GM12878 (cell line): Measurements from ENCODE around the gene B4GALT1. TPM values are rescaled to one million over a fixed set of nuclear protein-coding genes. Genes with fewer than 3 reads are reported as not detected.
A peak's percentile ranks its signal among the peaks of the same experiment; 100 is the strongest.

Source experiments
- ATAC-seq: fragments of 200-7000 bp; cut with Tn5 transposase; 3 replicates; pipeline ENCODE4 v1.9.1; 2020; ENCODE audit warnings: mild to moderate bottlenecking, moderate library complexity
- BruUV-seq: library from RNA; stranded (reverse); fragments of 400-500 nt; replicated peaks from 2 replicates; lab custom pipeline; 2021; lab: Mats Ljungman, UMichigan
- CTCF ChIA-PET: fragments of 300-600 bp; sonication (Branson Sonifier 250); formaldehyde crosslinking; extraction: SDS; loops from one replicate; lab custom pipeline; 2021; ENCODE audit warnings: inconsistent platforms; lab: Yijun Ruan, JAX
- POLR2A ChIA-PET: fragments of 350-600 bp; formaldehyde crosslinking; extraction: SDS; loops from one replicate; lab custom pipeline; 2021; ENCODE audit warnings: inconsistent platforms; lab: Charles Lee
- RAD21 ChIA-PET: fragments of 300-600 bp; sonication (Branson Sonifier 250); formaldehyde crosslinking; loops from one replicate; lab custom pipeline; 2023; ENCODE audit warnings: antibody characterized with exemption; ENCODE audit not compliant: unreplicated experiment; lab: Charles Lee
- SMC1A ChIA-PET: fragments of 300-600 bp; sonication (Branson Sonifier 250); formaldehyde crosslinking; loops from one replicate; lab custom pipeline; 2023; ENCODE audit not compliant: unreplicated experiment, uncharacterized antibody; lab: Charles Lee
- DNase-seq: peaks from one replicate; pipeline ENCODE4 v3.0.0-alpha.2; 2011; ENCODE audit warnings: low read depth, low spot score
- FAIRE-seq: peaks from 3 replicates; lab custom pipeline; 2011; peaks lifted over from hg19 to GRCh38; lab: Jason Lieb, UNC
- H2AFZ ChIP-seq: 2 replicates; pipeline ENCODE4 v1.6.0; 2011; ENCODE audit warnings: low read depth, low read length, control low read depth; ENCODE audit not compliant: control insufficient read depth
- H3K27ac ChIP-seq: 2 replicates; pipeline ENCODE4 v1.5.1; 2011; ENCODE audit warnings: control low read depth; ENCODE audit not compliant: control insufficient read depth, insufficient read depth
- H3K27me3 ChIP-seq, 2 experiments: replicated peaks in 1 of 2; 2 replicates each; pipeline versions ENCODE4 v1.6.0 to v1.6.1; 2011; ENCODE audit warnings: low read length in 1 of 2; ENCODE audit not compliant: control insufficient read depth in 2 of 2, insufficient read depth in 2 of 2
- H3K36me3 ChIP-seq, 2 experiments: 2 replicates each; pipeline ENCODE4 v1.5.1; 2011; ENCODE audit warnings: low read length in 1 of 2; ENCODE audit not compliant: control insufficient read depth in 2 of 2, insufficient read depth in 2 of 2
- H3K4me1 ChIP-seq: 2 replicates; pipeline ENCODE4 v1.6.1; 2011; ENCODE audit warnings: mild to moderate bottlenecking, low read length, moderate library complexity, mixed read lengths; ENCODE audit not compliant: control insufficient read depth, insufficient read depth
- H3K4me2 ChIP-seq: 2 replicates; pipeline ENCODE4 v1.6.0; 2011; ENCODE audit warnings: control low read depth; ENCODE audit not compliant: control insufficient read depth, insufficient read depth
- H3K4me3 ChIP-seq: fragments of 200-600 bp; sonication (generic); 2 replicates; pipeline ENCODE4 v1.5.1; 2016
- H3K79me2 ChIP-seq: 2 replicates; pipeline ENCODE4 v1.6.0; 2011; ENCODE audit warnings: low read length; ENCODE audit not compliant: control insufficient read depth, insufficient read depth
- H3K9ac ChIP-seq: 2 replicates; pipeline ENCODE4 v1.8.0; 2011; ENCODE audit warnings: low read length, control low read depth, mixed read lengths; ENCODE audit not compliant: control insufficient read depth, insufficient read depth
- H3K9me3 ChIP-seq: replicated peaks from 3 replicates; pipeline ENCODE4 v1.5.1; 2011; ENCODE audit warnings: mild to moderate bottlenecking, low read length; ENCODE audit not compliant: control insufficient read depth, insufficient read depth
- H4K20me1 ChIP-seq: 2 replicates; pipeline ENCODE4 v1.6.0; 2011; ENCODE audit not compliant: control insufficient read depth, insufficient read depth
- CBX5 ChIP-seq: sonication (generic); IDR thresholded peaks from 2 replicates; pipeline ENCODE4 v1.6.1; 2016; ENCODE audit warnings: low read depth, moderate library complexity, mild to moderate bottlenecking, inconsistent platforms
- HDAC2 ChIP-seq: fragments of 200-600 bp; sonication (generic); IDR thresholded peaks from 2 replicates; pipeline ENCODE4 v1.6.1; 2017
- HDGF ChIP-seq: fragments of 450-650 bp; IDR thresholded peaks from 2 replicates; pipeline ENCODE4 v1.6.1; 2016; ENCODE audit warnings: antibody characterized with exemption
- IRF4 ChIP-seq: IDR thresholded peaks from 2 replicates; pipeline ENCODE4 v1.6.1; 2011; ENCODE audit warnings: low read depth, low read length
- KLF5 ChIP-seq: fragments of 450-650 bp; IDR thresholded peaks from 2 replicates; pipeline ENCODE4 v1.6.1; 2014; ENCODE audit warnings: mild to moderate bottlenecking; ENCODE audit not compliant: partially characterized antibody
- PAX5 ChIP-seq: IDR thresholded peaks from 2 replicates; pipeline ENCODE4 v1.6.1; 2011; ENCODE audit warnings: low read depth, low read length, borderline replicate concordance
- RB1 ChIP-seq: fragments of 450-650 bp; formaldehyde crosslinking; IDR thresholded peaks from 2 replicates; pipeline ENCODE4 v1.6.1; 2017; ENCODE audit warnings: mild to moderate bottlenecking, borderline replicate concordance
- RBBP5 ChIP-seq: fragments of 200-600 bp; sonication (generic); conservative IDR thresholded peaks from 2 replicates; pipeline ENCODE4 v1.6.1; 2016
- SIX5 ChIP-seq: IDR thresholded peaks from 2 replicates; pipeline ENCODE4 v1.6.1; 2011; ENCODE audit warnings: mild to moderate bottlenecking, low read depth, low read length, moderate library complexity; ENCODE audit not compliant: severe bottlenecking
- SP1 ChIP-seq: IDR thresholded peaks from one replicate; pipeline ENCODE4 v1.6.1; 2011; ENCODE audit warnings: low read depth, low read length
- TCF7 ChIP-seq: IDR thresholded peaks from 2 replicates; pipeline ENCODE4 v1.6.1; 2014; ENCODE audit warnings: antibody characterized with exemption, borderline replicate concordance
- WGBS: methylation state at CpG from one replicate; pipeline ENCODE4 v1.1.6; 2016; ENCODE audit warnings: low lambda C conversion rate; ENCODE audit not compliant: insufficient replicate concordance, insufficient coverage; ENCODE audit errors: missing lambda C conversion rate; 5-methylcytosine and 5-hydroxymethylcytosine counted together
- in situ Hi-C: fragments of 300-500 bp; cut with MboI; formaldehyde crosslinking; loops from 9 replicates; pipeline ENCODE4 v1.14.3; 2018; ENCODE audit warnings: mixed read lengths
- intact Hi-C: fragments of 100-400 bp; cut with micrococcal nuclease; formaldehyde crosslinking; loops from one replicate; pipeline ENCODE4 v1.14.2; 2022; ENCODE audit not compliant: unreplicated experiment
- polyA plus RNA-seq, 11 experiments: library from polyadenylated mRNA; depleted of rRNA in 4 of 11; unstranded in 6 of 11; stranded (reverse) in 5 of 11; fragments of >200 nt; fragmentation: Nextera tagmentation in 4 of 11; fragmentation: Illumina TruSeq in 1 of 11; extraction: Ambion mirVana in 4 of 11; extraction: Trizol in 1 of 11; gene quantifications; 1 replicate in 1 of 11; 2 replicates in 10 of 11; pipeline versions ENCODE4 v1.2.1 to v1.2.3, GENCODE V29; 2011 to 2016; ENCODE audit warnings: inconsistent platforms in 2 of 11, missing spikeins in 2 of 11, low read depth in 1 of 11
- total RNA-seq, 4 experiments: library from RNA; depleted of rRNA in 3 of 4; stranded (reverse); fragments of >200 nt in 3 of 4; fragmentation: Illumina TruSeq in 1 of 4; extraction: Trizol in 1 of 4; gene quantifications; 2 replicates each; pipeline versions ENCODE4 v1.2.1 to v1.2.3, GENCODE V29; 2013 to 2021
- TF ChIP-seq, protein P1 (sequence below): fragments of 450-650 bp; IDR thresholded peaks from 2 replicates; pipeline ENCODE4 v1.6.1; 2016; ENCODE audit warnings: mild to moderate bottlenecking
- TF ChIP-seq, protein P2 (sequence below): fragments of 450-650 bp; IDR thresholded peaks from 2 replicates; pipeline ENCODE4 v1.6.1; 2014; ENCODE audit warnings: mild to moderate bottlenecking
- TF ChIP-seq, protein P3 (sequence below): fragments of 450-650 bp; IDR thresholded peaks from 2 replicates; pipeline ENCODE4 v1.6.1; 2017; ENCODE audit warnings: mild to moderate bottlenecking, moderate library complexity
- TF ChIP-seq, protein P4 (sequence below): fragments of 450-650 bp; formaldehyde crosslinking; IDR thresholded peaks from 2 replicates; pipeline ENCODE4 v1.5.0; 2022; ENCODE audit warnings: mild to moderate bottlenecking, missing genetic modification characterization

B4GALT1 gene
- total and polyA plus RNA-seq, 10 of the 15 experiments (the other 5 are each of a cell fraction or from before 2014, with no cell fraction given): 12.7 to 79.0 (median 41.0) TPM

DNA sequence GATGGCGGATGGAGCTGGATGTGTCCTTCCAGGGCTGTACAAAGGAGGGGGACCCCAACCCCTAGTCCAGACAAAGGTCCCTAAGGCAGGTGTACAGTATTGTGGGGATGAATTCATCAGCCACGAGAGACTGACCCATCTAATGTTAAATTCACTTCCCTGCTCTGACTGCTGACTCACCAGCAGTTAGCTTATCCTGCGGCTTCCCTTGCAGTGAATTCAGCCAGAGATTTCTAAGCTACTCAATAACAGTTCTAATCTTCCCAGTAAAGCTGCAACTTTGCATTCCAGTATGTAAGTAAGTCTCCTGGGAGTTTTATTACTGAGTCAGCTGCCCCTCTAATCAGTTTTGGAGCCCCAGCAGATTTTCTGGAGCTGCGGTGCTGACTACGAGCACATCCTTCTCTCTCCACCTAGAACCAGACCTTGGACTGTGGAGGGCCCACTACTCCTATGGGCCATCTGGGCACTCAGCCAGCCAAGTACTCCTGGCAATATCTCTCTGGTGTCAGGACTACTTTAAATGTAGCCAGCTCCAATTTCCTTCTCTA lies 16.1 kb downstream of the B4GALT1 start:
- ChIA-PET RAD21 (interaction anchor here (0.8 to 3.5 kb wide), 9 partner anchors 8 to 75 kb away, joined by 3 to 23 read pairs (median 6); partner anchors contain the start of gene B4GALT1), SMC1A (interaction anchor here (0.8 to 3.7 kb wide), 10 partner anchors 8 to 70 kb away, joined by 3 to 43 read pairs (median 3); no protein-coding TSS in a partner anchor), CTCF (interaction anchor here (0.6 to 5.3 kb wide), 11 partner anchors 10 to 131 kb away, joined by 3 to 39 read pairs (median 3); no protein-coding TSS in a partner anchor), POLR2A (interaction anchor here (0.5 to 4.0 kb wide), 7 partner anchors 8 to 1001 kb away, joined by 3 to 39 read pairs (median 6); partner anchors contain the start of gene B4GALT1)
- WGBS: 62% methylated on average over 5 of the region's 5 CpGs
- H4K20me1 ChIP-seq: no peaks in the 10 kb centered on the region
- ATAC-seq: no peak
- H3K9ac ChIP-seq: no peak overlapping the region
- H3K79me2 ChIP-seq: peaks cover 97% of the 10 kb centered on the region
- 0 out of 2 replicates have a peak overlapping the region, but pooled peaks have one; percentile 20 for H3K27ac ChIP-seq
- peaks cover 3% of the 10 kb centered on the region in 2 experiments; a peak in 3 of 4 replicates for H3K36me3 ChIP-seq
- in situ Hi-C loops (no loop called here), intact Hi-C loops (no loop called here)
- H3K4me3 ChIP-seq: no peak overlapping the region
- BruUV-seq: no TSS peak
- H3K27me3 ChIP-seq: no peaks in the 10 kb centered on the region
- no peak for FAIRE-seq
- H2AFZ ChIP-seq: no peak overlapping the region
- no peaks in the 10 kb centered on the region for H3K9me3 ChIP-seq
- no peak for DNase-seq
- H3K4me2 ChIP-seq: no peak overlapping the region
- H3K4me1 ChIP-seq: peaks cover 54% of the 10 kb centered on the region
- TF ChIP-seq, protein P1, sequence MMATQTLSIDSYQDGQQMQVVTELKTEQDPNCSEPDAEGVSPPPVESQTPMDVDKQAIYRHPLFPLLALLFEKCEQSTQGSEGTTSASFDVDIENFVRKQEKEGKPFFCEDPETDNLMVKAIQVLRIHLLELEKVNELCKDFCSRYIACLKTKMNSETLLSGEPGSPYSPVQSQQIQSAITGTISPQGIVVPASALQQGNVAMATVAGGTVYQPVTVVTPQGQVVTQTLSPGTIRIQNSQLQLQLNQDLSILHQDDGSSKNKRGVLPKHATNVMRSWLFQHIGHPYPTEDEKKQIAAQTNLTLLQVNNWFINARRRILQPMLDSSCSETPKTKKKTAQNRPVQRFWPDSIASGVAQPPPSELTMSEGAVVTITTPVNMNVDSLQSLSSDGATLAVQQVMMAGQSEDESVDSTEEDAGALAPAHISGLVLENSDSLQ: no peak
- no peak for TF ChIP-seq RB1
- TF ChIP-seq SIX5: no peak
- no peak for TF ChIP-seq CBX5
- TF ChIP-seq, protein P2, sequence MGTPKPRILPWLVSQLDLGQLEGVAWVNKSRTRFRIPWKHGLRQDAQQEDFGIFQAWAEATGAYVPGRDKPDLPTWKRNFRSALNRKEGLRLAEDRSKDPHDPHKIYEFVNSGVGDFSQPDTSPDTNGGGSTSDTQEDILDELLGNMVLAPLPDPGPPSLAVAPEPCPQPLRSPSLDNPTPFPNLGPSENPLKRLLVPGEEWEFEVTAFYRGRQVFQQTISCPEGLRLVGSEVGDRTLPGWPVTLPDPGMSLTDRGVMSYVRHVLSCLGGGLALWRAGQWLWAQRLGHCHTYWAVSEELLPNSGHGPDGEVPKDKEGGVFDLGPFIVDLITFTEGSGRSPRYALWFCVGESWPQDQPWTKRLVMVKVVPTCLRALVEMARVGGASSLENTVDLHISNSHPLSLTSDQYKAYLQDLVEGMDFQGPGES: no peak
- TF ChIP-seq HDGF: no peak
- TF ChIP-seq TCF7: no peak
- no peak for TF ChIP-seq PAX5
- TF ChIP-seq IRF4: no peak
- TF ChIP-seq HDAC2: no peak
- TF ChIP-seq RBBP5: no peak
- TF ChIP-seq, protein P3, sequence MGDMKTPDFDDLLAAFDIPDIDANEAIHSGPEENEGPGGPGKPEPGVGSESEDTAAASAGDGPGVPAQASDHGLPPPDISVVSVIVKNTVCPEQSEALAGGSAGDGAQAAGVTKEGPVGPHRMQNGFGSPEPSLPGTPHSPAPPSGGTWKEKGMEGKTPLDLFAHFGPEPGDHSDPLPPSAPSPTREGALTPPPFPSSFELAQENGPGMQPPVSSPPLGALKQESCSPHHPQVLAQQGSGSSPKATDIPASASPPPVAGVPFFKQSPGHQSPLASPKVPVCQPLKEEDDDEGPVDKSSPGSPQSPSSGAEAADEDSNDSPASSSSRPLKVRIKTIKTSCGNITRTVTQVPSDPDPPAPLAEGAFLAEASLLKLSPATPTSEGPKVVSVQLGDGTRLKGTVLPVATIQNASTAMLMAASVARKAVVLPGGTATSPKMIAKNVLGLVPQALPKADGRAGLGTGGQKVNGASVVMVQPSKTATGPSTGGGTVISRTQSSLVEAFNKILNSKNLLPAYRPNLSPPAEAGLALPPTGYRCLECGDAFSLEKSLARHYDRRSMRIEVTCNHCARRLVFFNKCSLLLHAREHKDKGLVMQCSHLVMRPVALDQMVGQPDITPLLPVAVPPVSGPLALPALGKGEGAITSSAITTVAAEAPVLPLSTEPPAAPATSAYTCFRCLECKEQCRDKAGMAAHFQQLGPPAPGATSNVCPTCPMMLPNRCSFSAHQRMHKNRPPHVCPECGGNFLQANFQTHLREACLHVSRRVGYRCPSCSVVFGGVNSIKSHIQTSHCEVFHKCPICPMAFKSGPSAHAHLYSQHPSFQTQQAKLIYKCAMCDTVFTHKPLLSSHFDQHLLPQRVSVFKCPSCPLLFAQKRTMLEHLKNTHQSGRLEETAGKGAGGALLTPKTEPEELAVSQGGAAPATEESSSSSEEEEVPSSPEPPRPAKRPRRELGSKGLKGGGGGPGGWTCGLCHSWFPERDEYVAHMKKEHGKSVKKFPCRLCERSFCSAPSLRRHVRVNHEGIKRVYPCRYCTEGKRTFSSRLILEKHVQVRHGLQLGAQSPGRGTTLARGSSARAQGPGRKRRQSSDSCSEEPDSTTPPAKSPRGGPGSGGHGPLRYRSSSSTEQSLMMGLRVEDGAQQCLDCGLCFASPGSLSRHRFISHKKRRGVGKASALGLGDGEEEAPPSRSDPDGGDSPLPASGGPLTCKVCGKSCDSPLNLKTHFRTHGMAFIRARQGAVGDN: no peak
- TF ChIP-seq, protein P4, sequence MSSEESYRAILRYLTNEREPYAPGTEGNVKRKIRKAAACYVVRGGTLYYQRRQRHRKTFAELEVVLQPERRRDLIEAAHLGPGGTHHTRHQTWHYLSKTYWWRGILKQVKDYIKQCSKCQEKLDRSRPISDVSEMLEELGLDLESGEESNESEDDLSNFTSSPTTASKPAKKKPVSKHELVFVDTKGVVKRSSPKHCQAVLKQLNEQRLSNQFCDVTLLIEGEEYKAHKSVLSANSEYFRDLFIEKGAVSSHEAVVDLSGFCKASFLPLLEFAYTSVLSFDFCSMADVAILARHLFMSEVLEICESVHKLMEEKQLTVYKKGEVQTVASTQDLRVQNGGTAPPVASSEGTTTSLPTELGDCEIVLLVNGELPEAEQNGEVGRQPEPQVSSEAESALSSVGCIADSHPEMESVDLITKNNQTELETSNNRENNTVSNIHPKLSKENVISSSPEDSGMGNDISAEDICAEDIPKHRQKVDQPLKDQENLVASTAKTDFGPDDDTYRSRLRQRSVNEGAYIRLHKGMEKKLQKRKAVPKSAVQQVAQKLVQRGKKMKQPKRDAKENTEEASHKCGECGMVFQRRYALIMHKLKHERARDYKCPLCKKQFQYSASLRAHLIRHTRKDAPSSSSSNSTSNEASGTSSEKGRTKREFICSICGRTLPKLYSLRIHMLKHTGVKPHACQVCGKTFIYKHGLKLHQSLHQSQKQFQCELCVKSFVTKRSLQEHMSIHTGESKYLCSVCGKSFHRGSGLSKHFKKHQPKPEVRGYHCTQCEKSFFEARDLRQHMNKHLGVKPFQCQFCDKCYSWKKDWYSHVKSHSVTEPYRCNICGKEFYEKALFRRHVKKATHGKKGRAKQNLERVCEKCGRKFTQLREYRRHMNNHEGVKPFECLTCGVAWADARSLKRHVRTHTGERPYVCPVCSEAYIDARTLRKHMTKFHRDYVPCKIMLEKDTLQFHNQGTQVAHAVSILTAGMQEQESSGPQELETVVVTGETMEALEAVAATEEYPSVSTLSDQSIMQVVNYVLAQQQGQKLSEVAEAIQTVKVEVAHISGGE (CRISPR knock-in tag): no peak
- TF ChIP-seq KLF5: no peak
- no peak for TF ChIP-seq SP1
